ENCODE data around the gene VSTM5. TPM values are rescaled to one million over a fixed set of nuclear protein-coding genes. Genes with fewer than 3 reads are reported as not detected.

The VSTM5 gene
- total RNA-seq, 1 donor from 2014 or later, result not detected

DNA sequence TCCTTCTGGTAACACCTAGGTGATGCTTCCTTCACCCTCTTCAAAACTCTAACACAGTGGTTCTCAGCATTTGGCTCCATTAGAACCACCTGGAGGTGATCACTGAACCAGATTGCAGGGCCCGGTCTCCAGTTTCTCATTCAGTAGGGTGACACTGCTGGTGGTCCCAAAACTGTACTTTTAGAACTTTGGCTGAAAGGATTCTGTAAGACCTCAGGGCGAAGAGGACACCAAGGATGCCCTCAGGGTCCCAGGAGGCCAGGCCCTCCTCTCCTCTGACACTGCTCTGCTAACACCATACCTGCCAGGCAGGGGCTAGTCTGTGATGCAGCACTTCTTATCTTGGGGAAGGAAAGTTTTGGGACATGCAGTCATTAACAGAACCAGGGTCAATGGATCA, 9.0 kb downstream of the VSTM5 start:
- no peak for DNase-seq (ENCODE audit: low spot score in 2 of 2, unreplicated experiment in 2 of 2)
- no peaks in the 10 kb centered on the region for H3K36me3 Mint-ChIP-seq
- TF ChIP-seq, protein P1, sequence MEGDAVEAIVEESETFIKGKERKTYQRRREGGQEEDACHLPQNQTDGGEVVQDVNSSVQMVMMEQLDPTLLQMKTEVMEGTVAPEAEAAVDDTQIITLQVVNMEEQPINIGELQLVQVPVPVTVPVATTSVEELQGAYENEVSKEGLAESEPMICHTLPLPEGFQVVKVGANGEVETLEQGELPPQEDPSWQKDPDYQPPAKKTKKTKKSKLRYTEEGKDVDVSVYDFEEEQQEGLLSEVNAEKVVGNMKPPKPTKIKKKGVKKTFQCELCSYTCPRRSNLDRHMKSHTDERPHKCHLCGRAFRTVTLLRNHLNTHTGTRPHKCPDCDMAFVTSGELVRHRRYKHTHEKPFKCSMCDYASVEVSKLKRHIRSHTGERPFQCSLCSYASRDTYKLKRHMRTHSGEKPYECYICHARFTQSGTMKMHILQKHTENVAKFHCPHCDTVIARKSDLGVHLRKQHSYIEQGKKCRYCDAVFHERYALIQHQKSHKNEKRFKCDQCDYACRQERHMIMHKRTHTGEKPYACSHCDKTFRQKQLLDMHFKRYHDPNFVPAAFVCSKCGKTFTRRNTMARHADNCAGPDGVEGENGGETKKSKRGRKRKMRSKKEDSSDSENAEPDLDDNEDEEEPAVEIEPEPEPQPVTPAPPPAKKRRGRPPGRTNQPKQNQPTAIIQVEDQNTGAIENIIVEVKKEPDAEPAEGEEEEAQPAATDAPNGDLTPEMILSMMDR (IDR thresholded peaks at IDR 0.05; ENCODE audit: unreplicated experiment), result no peak
- H3K4me1 Mint-ChIP-seq, result peaks cover 15% of the 10 kb centered on the region
- H3K27ac Mint-ChIP-seq, result no peak overlapping the region
- no peak overlapping the region for H3K4me3 Mint-ChIP-seq
- no peaks in the 10 kb centered on the region for H3K9me3 Mint-ChIP-seq
- no peaks in the 10 kb centered on the region for H3K27me3 Mint-ChIP-seq (ENCODE audit: low read depth)

DNA sequence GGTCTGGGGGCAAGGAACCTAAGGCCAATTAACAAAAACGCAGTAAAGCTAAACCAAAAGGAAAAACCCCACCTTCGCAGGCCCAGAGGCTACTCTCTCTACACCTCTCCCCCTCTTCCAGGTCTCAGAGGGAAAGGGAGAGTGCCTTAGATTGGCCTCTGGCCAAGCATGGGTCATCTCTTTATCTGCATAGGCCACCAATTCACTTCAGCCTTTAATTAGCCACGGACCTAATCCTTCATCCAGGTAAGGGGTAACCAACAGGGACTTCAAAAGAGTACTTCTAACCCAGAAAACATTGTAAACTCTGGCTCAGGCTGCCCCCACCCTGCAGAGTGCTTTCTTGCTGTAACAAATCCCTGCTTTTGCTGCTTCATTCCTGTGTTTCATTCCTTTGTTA, 9.4 kb downstream of the VSTM5 start:
- Mint-ChIP-seq H3K9me3 (no peaks in the 10 kb centered on the region), H3K4me3 (no peak overlapping the region), H3K36me3 (no peaks in the 10 kb centered on the region), H3K4me1 (peaks cover 15% of the 10 kb centered on the region), H3K27ac (no peak overlapping the region), H3K27me3 (ENCODE audit: low read depth) (no peaks in the 10 kb centered on the region)
- TF ChIP-seq, protein P1 (IDR thresholded peaks at IDR 0.05; ENCODE audit: unreplicated experiment), result no peak
- no peak for DNase-seq (ENCODE audit: low spot score in 2 of 2, unreplicated experiment in 2 of 2)

DNA sequence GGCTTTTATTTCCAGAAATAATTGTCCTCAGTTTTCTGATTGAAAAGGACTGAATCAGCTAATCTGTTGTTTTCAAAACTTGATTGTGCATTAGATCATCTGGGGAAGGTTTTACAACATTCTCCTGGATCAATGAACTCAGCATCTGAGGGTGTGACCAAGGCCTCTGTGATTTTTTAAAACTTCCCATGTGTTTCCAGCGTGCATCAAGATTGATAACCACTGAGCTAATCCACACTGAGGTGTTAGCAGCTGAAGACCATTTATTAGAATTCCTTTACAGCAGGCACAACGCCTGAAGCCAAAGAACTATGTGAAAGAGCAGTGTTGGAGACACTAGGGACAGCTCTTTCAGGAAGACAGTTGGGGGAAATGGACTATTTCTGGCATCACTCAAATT, 10.2 kb downstream of the VSTM5 start:
- Mint-ChIP-seq H3K4me3 (no peak overlapping the region), H3K9me3 (no peaks in the 10 kb centered on the region), H3K36me3 (no peaks in the 10 kb centered on the region), H3K27me3 (ENCODE audit: low read depth) (no peaks in the 10 kb centered on the region), H3K4me1 (peaks cover 15% of the 10 kb centered on the region), H3K27ac (peak overlapping the region; percentile 28)
- TF ChIP-seq, protein P1 (IDR thresholded peaks at IDR 0.05; ENCODE audit: unreplicated experiment), result no peak
- no peak for DNase-seq (ENCODE audit: low spot score in 2 of 2, unreplicated experiment in 2 of 2)

DNA sequence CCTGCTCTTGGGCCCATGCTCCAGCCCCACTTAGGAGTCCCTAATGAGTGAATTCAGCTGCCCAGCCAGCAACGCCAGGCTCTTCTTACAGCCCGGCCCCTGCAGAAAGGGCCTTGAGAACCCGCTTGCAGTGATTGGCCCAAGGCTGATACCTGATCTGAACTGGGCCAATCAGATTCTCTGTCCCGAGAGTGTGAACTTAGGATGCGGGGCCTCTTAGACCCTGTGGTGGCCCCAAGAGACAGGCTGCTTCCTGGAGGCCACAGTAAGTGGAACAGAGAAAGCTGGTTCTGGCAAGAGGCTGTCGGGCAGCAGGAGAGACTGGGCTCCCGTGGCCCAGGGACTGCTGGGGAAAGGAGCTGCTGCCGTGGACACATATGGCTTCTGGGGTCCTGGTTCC, 11.5 kb downstream of the VSTM5 start:
- H3K4me3 Mint-ChIP-seq, result no peak overlapping the region
- no peak for DNase-seq (ENCODE audit: low spot score in 2 of 2, unreplicated experiment in 2 of 2)
- no peaks in the 10 kb centered on the region for H3K27me3 Mint-ChIP-seq (ENCODE audit: low read depth)
- no peak overlapping the region for H3K27ac Mint-ChIP-seq
- TF ChIP-seq, protein P1 (IDR thresholded peaks at IDR 0.05; ENCODE audit: unreplicated experiment), result no peak
- no peaks in the 10 kb centered on the region for H3K9me3 Mint-ChIP-seq
- no peaks in the 10 kb centered on the region for H3K36me3 Mint-ChIP-seq
- peaks cover 15% of the 10 kb centered on the region for H3K4me1 Mint-ChIP-seq

DNA sequence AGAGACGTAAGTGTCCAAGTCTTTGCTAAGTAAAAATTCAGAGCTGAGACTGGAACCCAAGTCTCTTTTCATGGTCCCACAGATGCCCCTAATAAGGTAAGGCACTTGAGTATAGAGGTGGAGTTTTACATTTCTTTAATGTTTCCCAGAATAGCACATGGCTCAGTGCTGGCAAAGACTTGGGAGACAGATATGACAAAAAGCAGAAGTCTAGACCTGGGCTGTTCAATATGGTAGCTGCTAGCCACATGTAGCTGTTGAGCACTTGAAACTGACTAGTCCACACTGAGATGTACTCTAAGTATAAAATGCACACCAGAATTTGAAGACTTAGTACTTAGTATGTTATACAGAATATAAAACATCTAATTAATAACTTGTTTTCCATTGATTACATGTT, 17.6 kb downstream of the VSTM5 start:
- no peaks in the 10 kb centered on the region for H3K36me3 Mint-ChIP-seq
- H3K9me3 Mint-ChIP-seq, result no peaks in the 10 kb centered on the region
- no peak overlapping the region for H3K4me3 Mint-ChIP-seq
- H3K27ac Mint-ChIP-seq, result no peak overlapping the region
- TF ChIP-seq, protein P1 (IDR thresholded peaks at IDR 0.05; ENCODE audit: unreplicated experiment), result no peak
- no peak for DNase-seq (ENCODE audit: low spot score in 2 of 2, unreplicated experiment in 2 of 2)
- no peaks in the 10 kb centered on the region for H3K27me3 Mint-ChIP-seq (ENCODE audit: low read depth)
- H3K4me1 Mint-ChIP-seq, result no peaks in the 10 kb centered on the region
